ENCODE results near the gene HHATL.

The HHATL gene

GRCh38 chr3:42704136-42704841 is 1.7 kb upstream of the HHATL start:
- no peak overlapping the region for H3K27ac ChIP-seq (ENCODE audit: low read depth, low read length)
- no peak overlapping the region for H3K9ac ChIP-seq (ENCODE audit: low read depth, low read length)
- no peaks in the 10 kb centered on the region for H3K9me3 ChIP-seq (ENCODE audit: control insufficient read depth, insufficient read depth, low read length)
- peaks cover 3% of the 10 kb centered on the region; the same call in 1 of the 2 replicates for H3K4me1 ChIP-seq (ENCODE audit: control insufficient read depth, insufficient read depth, low read length)
- no peak overlapping the region for H3K4me3 ChIP-seq (ENCODE audit: low read depth, low read length)
- no peaks in the 10 kb centered on the region for H3K36me3 ChIP-seq (ENCODE audit: control insufficient read depth, insufficient read depth, low read length)
- no peaks in the 10 kb centered on the region for H3K27me3 ChIP-seq (ENCODE audit: control insufficient read depth, insufficient read depth, low read length)

- no peaks in the 10 kb centered on the region for H3K36me3 ChIP-seq (ENCODE audit: control insufficient read depth, insufficient read depth, low read length)
- H3K27ac ChIP-seq (ENCODE audit: low read depth, low read length), result no peak overlapping the region
- no peak overlapping the region for H3K4me3 ChIP-seq (ENCODE audit: low read depth, low read length)
- no peak overlapping the region for H3K9ac ChIP-seq (ENCODE audit: low read depth, low read length)
- H3K27me3 ChIP-seq (ENCODE audit: control insufficient read depth, insufficient read depth, low read length), result no peaks in the 10 kb centered on the region
- H3K4me1 ChIP-seq (ENCODE audit: control insufficient read depth, insufficient read depth, low read length), result peaks cover 3% of the 10 kb centered on the region; the same call in 1 of the 2 replicates
- no peaks in the 10 kb centered on the region for H3K9me3 ChIP-seq (ENCODE audit: control insufficient read depth, insufficient read depth, low read length)
These were observed 1.1 kb upstream of the HHATL start for GRCh38 chr3:42703695-42704025.

GRCh38 chr3:42702982-42703694 is 540 bp upstream of the HHATL start:
- no peaks in the 10 kb centered on the region for H3K36me3 ChIP-seq (ENCODE audit: control insufficient read depth, insufficient read depth, low read length)
- no peak overlapping the region for H3K9ac ChIP-seq (ENCODE audit: low read depth, low read length)
- H3K4me1 ChIP-seq (ENCODE audit: control insufficient read depth, insufficient read depth, low read length), result peaks cover 3% of the 10 kb centered on the region; the same call in 1 of the 2 replicates
- no peak overlapping the region for H3K4me3 ChIP-seq (ENCODE audit: low read depth, low read length)
- no peaks in the 10 kb centered on the region for H3K9me3 ChIP-seq (ENCODE audit: control insufficient read depth, insufficient read depth, low read length)
- H3K27ac ChIP-seq (ENCODE audit: low read depth, low read length), result no peak overlapping the region
- H3K27me3 ChIP-seq (ENCODE audit: control insufficient read depth, insufficient read depth, low read length), result no peaks in the 10 kb centered on the region

GRCh38 chr3:42701371-42702065 is 1.1 kb downstream of the HHATL start:
- Histone ChIP-seq H3K4me1 (ENCODE audit: control insufficient read depth, insufficient read depth, low read length) (peaks cover 3% of the 10 kb centered on the region; the same call in 1 of the 2 replicates), H3K4me3 (ENCODE audit: low read depth, low read length) (no peak overlapping the region), H3K9ac (ENCODE audit: low read depth, low read length) (no peak overlapping the region), H3K27me3 (ENCODE audit: control insufficient read depth, insufficient read depth, low read length) (no peaks in the 10 kb centered on the region), H3K9me3 (ENCODE audit: control insufficient read depth, insufficient read depth, low read length) (no peaks in the 10 kb centered on the region), H3K36me3 (ENCODE audit: control insufficient read depth, insufficient read depth, low read length) (no peaks in the 10 kb centered on the region), H3K27ac (ENCODE audit: low read depth, low read length) (no peak overlapping the region)

- H3K36me3 ChIP-seq (ENCODE audit: control insufficient read depth, insufficient read depth, low read length), result no peaks in the 10 kb centered on the region
- H3K27ac ChIP-seq (ENCODE audit: low read depth, low read length), result no peak overlapping the region
- no peaks in the 10 kb centered on the region for H3K27me3 ChIP-seq (ENCODE audit: control insufficient read depth, insufficient read depth, low read length)
- H3K4me1 ChIP-seq (ENCODE audit: control insufficient read depth, insufficient read depth, low read length), result peaks cover 3% of the 10 kb centered on the region; the same call in 1 of the 2 replicates
- no peak overlapping the region for H3K9ac ChIP-seq (ENCODE audit: low read depth, low read length)
- H3K4me3 ChIP-seq (ENCODE audit: low read depth, low read length), result no peak overlapping the region
- H3K9me3 ChIP-seq (ENCODE audit: control insufficient read depth, insufficient read depth, low read length), result no peaks in the 10 kb centered on the region
These were observed 2.0 kb downstream of the HHATL start for GRCh38 chr3:42700366-42701288.

GRCh38 chr3:42699511-42699971 is 3.1 kb downstream of the HHATL start:
- no peak overlapping the region for H3K27ac ChIP-seq (ENCODE audit: low read depth, low read length)
- no peak overlapping the region for H3K4me3 ChIP-seq (ENCODE audit: low read depth, low read length)
- no peaks in the 10 kb centered on the region for H3K27me3 ChIP-seq (ENCODE audit: control insufficient read depth, insufficient read depth, low read length)
- H3K36me3 ChIP-seq (ENCODE audit: control insufficient read depth, insufficient read depth, low read length), result no peaks in the 10 kb centered on the region
- H3K4me1 ChIP-seq (ENCODE audit: control insufficient read depth, insufficient read depth, low read length), result peaks cover 3% of the 10 kb centered on the region; the same call in 1 of the 2 replicates
- no peaks in the 10 kb centered on the region for H3K9me3 ChIP-seq (ENCODE audit: control insufficient read depth, insufficient read depth, low read length)
- no peak overlapping the region for H3K9ac ChIP-seq (ENCODE audit: low read depth, low read length)

GRCh38 chr3:42698911-42699230 is 3.7 kb downstream of the HHATL start:
- Histone ChIP-seq H3K9ac (ENCODE audit: low read depth, low read length) (no peak overlapping the region), H3K4me1 (ENCODE audit: control insufficient read depth, insufficient read depth, low read length) (peaks cover 3% of the 10 kb centered on the region; the same call in 1 of the 2 replicates), H3K4me3 (ENCODE audit: low read depth, low read length) (no peak overlapping the region), H3K9me3 (ENCODE audit: control insufficient read depth, insufficient read depth, low read length) (no peaks in the 10 kb centered on the region), H3K36me3 (ENCODE audit: control insufficient read depth, insufficient read depth, low read length) (no peaks in the 10 kb centered on the region), H3K27me3 (ENCODE audit: control insufficient read depth, insufficient read depth, low read length) (no peaks in the 10 kb centered on the region), H3K27ac (ENCODE audit: low read depth, low read length) (no peak overlapping the region)

GRCh38 chr3:42698216-42698910 is 4.2 kb downstream of the HHATL start:
- Histone ChIP-seq H3K27ac (ENCODE audit: low read depth, low read length) (no peak overlapping the region), H3K4me3 (ENCODE audit: low read depth, low read length) (no peak overlapping the region), H3K9me3 (ENCODE audit: control insufficient read depth, insufficient read depth, low read length) (no peaks in the 10 kb centered on the region), H3K9ac (ENCODE audit: low read depth, low read length) (no peak overlapping the region), H3K4me1 (ENCODE audit: control insufficient read depth, insufficient read depth, low read length) (peaks cover 3% of the 10 kb centered on the region; the same call in 1 of the 2 replicates), H3K27me3 (ENCODE audit: control insufficient read depth, insufficient read depth, low read length) (no peaks in the 10 kb centered on the region), H3K36me3 (ENCODE audit: control insufficient read depth, insufficient read depth, low read length) (no peaks in the 10 kb centered on the region)

GRCh38 chr3:42697289-42698051 is 5.1 kb downstream of the HHATL start:
- Histone ChIP-seq H3K4me3 (ENCODE audit: low read depth, low read length) (no peak overlapping the region), H3K36me3 (ENCODE audit: control insufficient read depth, insufficient read depth, low read length) (no peaks in the 10 kb centered on the region)

More at GRCh38 chr3:42697289-42698051, 5.1 kb downstream of the HHATL start:
- H3K4me1 ChIP-seq (ENCODE audit: control insufficient read depth, insufficient read depth, low read length), result peaks cover 3% of the 10 kb centered on the region; the same call in 1 of the 2 replicates
- no peak overlapping the region for H3K9ac ChIP-seq (ENCODE audit: low read depth, low read length)
- no peaks in the 10 kb centered on the region for H3K27me3 ChIP-seq (ENCODE audit: control insufficient read depth, insufficient read depth, low read length)
- no peak overlapping the region for H3K27ac ChIP-seq (ENCODE audit: low read depth, low read length)
- no peaks in the 10 kb centered on the region for H3K9me3 ChIP-seq (ENCODE audit: control insufficient read depth, insufficient read depth, low read length)
